Suprapubic skin (tissue), 4 donors: ENCODE results near the gene FAM219A.

Experiments
- POLR2A ChIP-seq, 2 donors: fragments of 450-650 bp; IDR thresholded peaks; one replicate each; pipeline ENCODE4 v1.6.1; 2017; ENCODE audit warnings: antibody characterized with exemption in 2 of 2, mild to moderate bottlenecking in 2 of 2, moderate library complexity in 2 of 2
- POLR2AphosphoS5 ChIP-seq, 3 donors: sonication (generic); formaldehyde crosslinking; IDR thresholded peaks; one replicate each; pipeline ENCODE4 v1.6.1; 2017; ENCODE audit warnings: antibody characterized with exemption in 3 of 3

DNA sequence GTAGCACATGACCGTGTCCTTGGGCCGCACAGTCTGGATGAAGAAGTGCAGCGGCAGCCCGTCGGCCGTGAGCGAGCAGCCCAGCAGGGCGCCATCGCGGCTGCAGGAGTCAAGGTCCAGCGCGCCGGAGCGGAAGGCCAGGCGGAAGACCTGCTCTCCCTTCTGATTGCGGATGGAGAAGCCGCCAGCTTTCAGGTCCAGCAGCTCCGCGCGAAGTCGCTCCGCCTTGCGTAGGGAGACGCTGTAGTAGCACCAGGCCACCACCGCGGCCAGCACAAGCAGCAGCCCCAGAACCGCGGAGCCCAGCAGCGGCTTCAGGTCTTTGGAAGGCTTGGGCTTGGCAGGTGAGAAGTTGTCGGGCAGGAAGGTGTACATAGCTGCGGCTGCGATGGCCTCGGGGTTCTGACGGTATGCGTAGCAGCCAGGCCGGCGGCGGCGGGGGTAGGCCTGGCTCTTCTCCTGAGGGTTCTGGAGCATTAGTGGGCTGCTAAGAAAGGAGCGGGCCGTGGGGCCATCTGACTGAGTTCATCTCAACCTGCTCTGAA lies 85.8 kb downstream of the FAM219A start:
- no peak for TF ChIP-seq POLR2AphosphoS5 (IDR thresholded peaks at IDR 0.05)
- TF ChIP-seq POLR2A (IDR thresholded peaks at IDR 0.05), result no peak
